Chondrocyte (in vitro differentiated cells): Measurements from ENCODE around the gene IL1RL2. TPM values are rescaled to one million over a fixed set of nuclear protein-coding genes. Genes with fewer than 3 reads are reported as not detected.

Experiments
- DNase-seq: peaks from one replicate; pipeline ENCODE4 v3.0.0; 2021; ENCODE audit warnings: mixed read lengths, low spot score
- H3K27ac Mint-ChIP-seq: one replicate; pipeline ENCODE4 v1.8.0; 2021; ENCODE audit warnings: mild to moderate bottlenecking, moderate library complexity, mixed read lengths; ENCODE audit not compliant: unreplicated experiment
- H3K27me3 Mint-ChIP-seq: 2 replicates; pipeline ENCODE4 v1.8.0; 2021; ENCODE audit warnings: low read depth, mixed read lengths
- H3K36me3 Mint-ChIP-seq: 2 replicates; pipeline ENCODE4 v1.8.0; 2021; ENCODE audit warnings: low read depth, mixed read lengths
- H3K4me1 Mint-ChIP-seq: 2 replicates; pipeline ENCODE4 v1.8.0; 2021; ENCODE audit warnings: low read depth, mild to moderate bottlenecking, mixed read lengths
- H3K4me3 Mint-ChIP-seq: one replicate; pipeline ENCODE4 v1.8.0; 2021; ENCODE audit warnings: mild to moderate bottlenecking, moderate library complexity, mixed read lengths; ENCODE audit not compliant: unreplicated experiment
- H3K9me3 Mint-ChIP-seq: 2 replicates; pipeline ENCODE4 v1.8.0; 2021; ENCODE audit warnings: low read depth, mixed read lengths
- total RNA-seq: library from RNA; stranded (reverse); gene quantifications from 3 replicates; pipeline ENCODE4 v1.2.1, GENCODE V29; 2021
- TF ChIP-seq, protein P1 (sequence below): fragments of 200-600 bp; sonication (generic); IDR thresholded peaks from 2 replicates; pipeline ENCODE4 v1.5.0; 2021; ENCODE audit warnings: antibody characterized with exemption, mild to moderate bottlenecking, moderate library complexity

IL1RL2 gene
- total RNA-seq, 1 donor from 2014 or later: 0.07 TPM

DNA sequence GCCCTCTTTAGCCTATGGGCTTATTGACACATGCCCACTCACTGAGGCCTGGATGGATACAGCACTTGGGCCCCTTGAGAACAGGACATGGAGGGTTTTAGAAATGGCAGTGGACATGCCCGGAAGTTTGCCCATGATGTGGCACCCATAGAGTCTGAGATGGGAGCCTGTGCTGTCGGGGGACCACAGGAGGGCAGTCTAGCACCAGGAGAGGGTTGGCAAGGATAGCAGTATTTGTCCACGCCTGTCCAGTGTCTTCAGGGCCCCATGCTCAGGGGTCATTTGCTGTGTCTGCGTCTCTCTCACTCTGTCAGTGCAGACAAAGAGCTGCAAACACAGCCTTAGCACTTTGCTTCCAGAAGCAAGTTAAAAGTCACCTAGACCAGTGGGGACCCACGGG lies 48.7 kb downstream of the IL1RL2 start:
- no peaks in the 10 kb centered on the region for H3K36me3 Mint-ChIP-seq
- TF ChIP-seq, protein P1, sequence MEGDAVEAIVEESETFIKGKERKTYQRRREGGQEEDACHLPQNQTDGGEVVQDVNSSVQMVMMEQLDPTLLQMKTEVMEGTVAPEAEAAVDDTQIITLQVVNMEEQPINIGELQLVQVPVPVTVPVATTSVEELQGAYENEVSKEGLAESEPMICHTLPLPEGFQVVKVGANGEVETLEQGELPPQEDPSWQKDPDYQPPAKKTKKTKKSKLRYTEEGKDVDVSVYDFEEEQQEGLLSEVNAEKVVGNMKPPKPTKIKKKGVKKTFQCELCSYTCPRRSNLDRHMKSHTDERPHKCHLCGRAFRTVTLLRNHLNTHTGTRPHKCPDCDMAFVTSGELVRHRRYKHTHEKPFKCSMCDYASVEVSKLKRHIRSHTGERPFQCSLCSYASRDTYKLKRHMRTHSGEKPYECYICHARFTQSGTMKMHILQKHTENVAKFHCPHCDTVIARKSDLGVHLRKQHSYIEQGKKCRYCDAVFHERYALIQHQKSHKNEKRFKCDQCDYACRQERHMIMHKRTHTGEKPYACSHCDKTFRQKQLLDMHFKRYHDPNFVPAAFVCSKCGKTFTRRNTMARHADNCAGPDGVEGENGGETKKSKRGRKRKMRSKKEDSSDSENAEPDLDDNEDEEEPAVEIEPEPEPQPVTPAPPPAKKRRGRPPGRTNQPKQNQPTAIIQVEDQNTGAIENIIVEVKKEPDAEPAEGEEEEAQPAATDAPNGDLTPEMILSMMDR: no peak
- H3K9me3 Mint-ChIP-seq: no peaks in the 10 kb centered on the region
- no peak for DNase-seq
- H3K4me1 Mint-ChIP-seq: peaks cover 8% of the 10 kb centered on the region
- no peak overlapping the region for H3K4me3 Mint-ChIP-seq
- H3K27me3 Mint-ChIP-seq: no peaks in the 10 kb centered on the region
- H3K27ac Mint-ChIP-seq: no peak overlapping the region

GRCh38 chr2:102236132-102236531 lies 49.3 kb downstream of the IL1RL2 start:
- no peak for DNase-seq
- Mint-ChIP-seq H3K27me3 (no peaks in the 10 kb centered on the region), H3K4me3 (no peak overlapping the region), H3K36me3 (no peaks in the 10 kb centered on the region), H3K4me1 (peaks cover 15% of the 10 kb centered on the region), H3K27ac (no peak overlapping the region), H3K9me3 (no peaks in the 10 kb centered on the region)
- TF ChIP-seq, protein P1: no peak

DNA sequence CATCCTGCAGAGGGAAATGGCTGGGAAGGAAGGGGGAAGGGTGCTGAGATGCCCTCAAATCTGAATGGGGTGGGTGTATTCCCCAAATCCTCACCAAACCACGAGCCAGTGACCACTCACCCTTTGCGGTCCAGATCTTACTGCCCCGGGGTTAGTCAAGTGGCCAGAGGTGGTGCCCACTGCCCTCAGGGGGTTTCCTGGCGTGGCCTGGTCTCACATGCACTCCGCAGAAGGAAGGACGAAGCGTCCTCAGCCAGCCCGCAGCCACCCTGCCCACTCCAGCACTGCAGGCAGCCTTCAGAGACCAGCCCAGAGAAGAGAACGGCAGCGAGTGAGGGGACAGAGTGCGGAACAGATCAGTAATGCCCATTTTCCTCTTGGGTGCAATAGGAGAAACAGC lies 50.4 kb downstream of the IL1RL2 start:
- TF ChIP-seq, protein P1: no peak
- H3K4me3 Mint-ChIP-seq: no peak overlapping the region
- no peaks in the 10 kb centered on the region for H3K9me3 Mint-ChIP-seq
- H3K36me3 Mint-ChIP-seq: no peaks in the 10 kb centered on the region
- no peak for DNase-seq
- H3K27me3 Mint-ChIP-seq: no peaks in the 10 kb centered on the region
- peaks cover 15% of the 10 kb centered on the region for H3K4me1 Mint-ChIP-seq
- H3K27ac Mint-ChIP-seq: no peak overlapping the region

DNA sequence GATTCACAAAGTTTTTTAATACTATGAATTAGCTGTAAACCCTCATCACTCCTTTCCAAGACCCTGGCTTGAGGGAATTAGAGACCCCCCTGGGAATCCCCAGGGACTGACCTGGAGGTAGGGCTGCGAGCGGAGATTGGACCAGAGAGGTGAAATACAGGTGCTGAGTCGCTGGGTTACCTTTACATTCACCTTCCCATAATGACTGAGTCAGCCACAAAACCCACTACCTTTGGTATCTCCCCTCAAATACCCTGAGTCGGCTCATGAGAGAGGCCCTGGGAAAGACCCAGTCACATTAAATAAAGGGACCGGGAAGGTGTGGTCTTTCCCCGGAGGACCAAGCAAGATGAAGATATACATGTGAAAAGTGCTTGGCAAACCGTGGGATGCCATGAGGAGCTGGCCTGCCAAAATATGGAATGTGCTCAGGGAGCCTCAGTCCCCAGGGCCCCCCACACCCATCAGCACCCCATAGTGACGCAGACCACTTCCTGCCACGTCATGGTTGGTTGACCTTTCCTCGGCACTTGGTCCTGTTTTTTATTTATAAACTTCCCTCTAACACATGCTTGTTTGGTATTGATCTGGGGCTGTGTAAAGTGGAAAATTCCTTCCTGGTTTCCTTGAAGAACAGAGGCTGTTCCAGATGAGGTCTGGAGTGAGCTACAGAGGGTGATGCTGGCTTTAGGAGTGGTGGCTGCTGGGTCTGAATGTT lies 51.4 kb downstream of the IL1RL2 start:
- no peak overlapping the region for H3K27ac Mint-ChIP-seq
- DNase-seq: no peak
- H3K9me3 Mint-ChIP-seq: no peaks in the 10 kb centered on the region
- H3K4me3 Mint-ChIP-seq: no peak overlapping the region
- no peaks in the 10 kb centered on the region for H3K27me3 Mint-ChIP-seq
- no peaks in the 10 kb centered on the region for H3K36me3 Mint-ChIP-seq
- TF ChIP-seq, protein P1: no peak
- peaks cover 15% of the 10 kb centered on the region for H3K4me1 Mint-ChIP-seq

DNA sequence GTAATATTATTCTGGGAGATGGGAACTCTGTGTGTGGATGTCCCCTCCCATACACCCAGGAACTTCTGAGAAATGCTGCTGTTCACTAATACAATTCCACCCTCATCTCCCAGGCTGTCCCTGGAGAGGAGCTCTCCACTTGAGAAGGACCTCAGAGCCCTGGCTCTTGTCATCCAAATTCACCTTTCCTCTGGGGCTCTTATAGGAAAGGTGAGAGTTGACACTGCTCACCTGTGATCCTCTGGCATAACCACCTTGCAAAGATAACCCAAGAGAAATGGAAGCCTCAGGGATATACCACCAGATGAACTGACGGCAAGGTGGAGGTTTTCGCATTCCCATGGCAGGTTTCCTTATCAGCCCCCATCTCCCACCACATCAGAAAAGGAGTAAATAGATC lies 52.0 kb downstream of the IL1RL2 start:
- H3K4me3 Mint-ChIP-seq: no peak overlapping the region
- no peak for DNase-seq
- TF ChIP-seq, protein P1: no peak
- no peak overlapping the region for H3K27ac Mint-ChIP-seq
- peaks cover 15% of the 10 kb centered on the region for H3K4me1 Mint-ChIP-seq
- H3K36me3 Mint-ChIP-seq: no peaks in the 10 kb centered on the region
- no peaks in the 10 kb centered on the region for H3K27me3 Mint-ChIP-seq
- no peaks in the 10 kb centered on the region for H3K9me3 Mint-ChIP-seq
